ENCODE data around the gene CNTNAP2. TPM values are rescaled to one million over a fixed set of nuclear protein-coding genes. Genes with fewer than 3 reads are reported as not detected.

CNTNAP2 gene
- total and polyA plus RNA-seq, 7 donors, result 0.60 to 2.4 (median 1.7) TPM

- WGBS, 2 donors, result 89 to 90% methylated on average over 1 of the region's 1 CpG
Observed at GRCh38 chr7:147861058-147861716, 1744.6 kb downstream of the CNTNAP2 start.

GRCh38 chr7:147861945-147862344, 1745.3 kb downstream of the CNTNAP2 start:
- 76 to 81% methylated on average over 6 of the region's 6 CpGs for WGBS, 2 donors
- no peaks in the 10 kb centered on the region for H3K9me3 ChIP-seq
- no peaks in the 10 kb centered on the region for H3K4me1 ChIP-seq
- no peak for TF ChIP-seq CTCF (IDR thresholded peaks at IDR 0.05)
- no peak for TF ChIP-seq POLR2A (IDR thresholded peaks at IDR 0.05)
- no peak for TF ChIP-seq EP300 (IDR thresholded peaks at IDR 0.05)
- TF ChIP-seq POLR2AphosphoS5 (IDR thresholded peaks at IDR 0.05), result no peak
- no peak for DNase-seq
- no peak overlapping the region for H3K27ac ChIP-seq
- H3K36me3 ChIP-seq, result no peaks in the 10 kb centered on the region
- no peaks in the 10 kb centered on the region for H3K27me3 ChIP-seq
- H3K4me3 ChIP-seq, result no peak overlapping the region
- intact Hi-C loops (cut with DNase I), result no loop called here

More at GRCh38 chr7:147861058-147861716, 1744.6 kb downstream of the CNTNAP2 start:
- intact Hi-C loops (cut with DNase I), result no loop called here
- DNase-seq, result no peak
- no peaks in the 10 kb centered on the region for H3K9me3 ChIP-seq
- no peak overlapping the region for H3K27ac ChIP-seq
- TF ChIP-seq POLR2AphosphoS5 (IDR thresholded peaks at IDR 0.05) (no peak), POLR2A (IDR thresholded peaks at IDR 0.05) (no peak), CTCF (IDR thresholded peaks at IDR 0.05) (no peak), EP300 (IDR thresholded peaks at IDR 0.05) (no peak)
- H3K36me3 ChIP-seq, result no peaks in the 10 kb centered on the region
- no peak overlapping the region for H3K4me3 ChIP-seq
- H3K4me1 ChIP-seq, result no peaks in the 10 kb centered on the region
- H3K27me3 ChIP-seq, result no peaks in the 10 kb centered on the region

GRCh38 chr7:147869456-147869855, 1752.9 kb downstream of the CNTNAP2 start:
- H3K4me1 ChIP-seq, result no peaks in the 10 kb centered on the region
- TF ChIP-seq POLR2A (IDR thresholded peaks at IDR 0.05), result no peak
- TF ChIP-seq POLR2AphosphoS5 (IDR thresholded peaks at IDR 0.05), result no peak
- no peak for TF ChIP-seq EP300 (IDR thresholded peaks at IDR 0.05)
- TF ChIP-seq CTCF (IDR thresholded peaks at IDR 0.05), result no peak
- H3K9me3 ChIP-seq, result no peaks in the 10 kb centered on the region
- intact Hi-C loops (cut with DNase I), result no loop called here
- WGBS, 2 donors, result 68 to 78% methylated on average over 2 of the region's 2 CpGs
- no peak overlapping the region for H3K4me3 ChIP-seq
- DNase-seq, result no peak
- H3K36me3 ChIP-seq, result no peaks in the 10 kb centered on the region
- no peak overlapping the region for H3K27ac ChIP-seq
- no peaks in the 10 kb centered on the region for H3K27me3 ChIP-seq

GRCh38 chr7:147878912-147879661, 1762.5 kb downstream of the CNTNAP2 start:
- 9 to 56% methylated on average over 9 of the region's 9 CpGs for WGBS, 2 donors
- intact Hi-C loops (cut with DNase I), result no loop called here

More at GRCh38 chr7:147878912-147879661, 1762.5 kb downstream of the CNTNAP2 start:
- no peaks in the 10 kb centered on the region for H3K27me3 ChIP-seq
- H3K27ac ChIP-seq, result no peak overlapping the region
- TF ChIP-seq POLR2A (IDR thresholded peaks at IDR 0.05) (no peak), CTCF (IDR thresholded peaks at IDR 0.05) (no peak)
- no peaks in the 10 kb centered on the region for H3K9me3 ChIP-seq
- no peak overlapping the region for H3K4me3 ChIP-seq
- no peaks in the 10 kb centered on the region for H3K4me1 ChIP-seq
- DNase-seq, result no peak
- H3K36me3 ChIP-seq, result no peaks in the 10 kb centered on the region
